Stimulated activated CD8-positive, alpha-beta memory T cell treated with anti-CD3 and anti-CD28 coated beads, Interleukin-4, amount 100 ng/mL, for 24 hours (primary cell): ENCODE measurements around the gene CACNA2D3.

Experiments
- DNase-seq: peaks from one replicate; pipeline ENCODE4 v3.0.0-alpha.2; 2020; ENCODE audit warnings: low read depth

CACNA2D3 gene

DNA sequence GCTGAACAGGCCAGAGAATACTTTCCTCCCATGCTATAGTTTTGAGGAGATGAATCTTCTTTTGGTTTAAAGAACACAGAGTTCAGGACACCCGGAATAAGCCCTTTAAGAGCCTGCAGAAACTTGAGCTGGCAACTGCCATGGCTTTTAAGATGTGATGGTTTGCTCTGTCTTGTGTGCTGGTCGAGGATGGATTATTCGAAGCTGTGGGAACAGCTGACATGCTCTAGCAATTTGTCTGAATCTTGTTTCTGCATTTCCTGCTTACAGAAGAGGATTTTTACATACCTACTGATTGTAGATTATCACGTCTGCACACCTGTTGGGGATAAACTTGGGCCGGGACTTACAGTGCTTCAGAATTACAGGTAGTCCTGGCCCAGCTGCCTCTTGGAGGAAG is 408.6 kb downstream of the CACNA2D3 start:
- DNase-seq, result no peak

DNA sequence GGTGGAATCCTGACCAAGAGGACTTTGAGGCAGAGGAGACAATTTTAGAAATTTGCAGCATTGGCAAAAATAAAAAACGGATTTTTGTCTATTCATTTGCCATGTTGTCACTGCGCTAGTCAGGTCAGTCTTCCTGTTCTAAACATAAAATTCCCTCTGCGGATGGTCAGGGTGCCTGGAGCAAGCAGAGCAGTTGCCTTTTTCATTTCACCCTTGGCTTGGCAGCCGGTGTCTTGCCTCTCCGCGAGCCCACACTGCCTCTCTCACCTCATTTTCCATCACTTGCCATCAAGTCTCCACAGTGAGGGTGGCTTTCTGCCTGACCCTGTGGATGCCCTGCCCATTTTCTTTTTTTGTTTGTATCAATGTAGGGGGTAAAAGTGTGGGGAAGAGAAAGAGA is 409.4 kb downstream of the CACNA2D3 start:
- DNase-seq, result no peak

DNA sequence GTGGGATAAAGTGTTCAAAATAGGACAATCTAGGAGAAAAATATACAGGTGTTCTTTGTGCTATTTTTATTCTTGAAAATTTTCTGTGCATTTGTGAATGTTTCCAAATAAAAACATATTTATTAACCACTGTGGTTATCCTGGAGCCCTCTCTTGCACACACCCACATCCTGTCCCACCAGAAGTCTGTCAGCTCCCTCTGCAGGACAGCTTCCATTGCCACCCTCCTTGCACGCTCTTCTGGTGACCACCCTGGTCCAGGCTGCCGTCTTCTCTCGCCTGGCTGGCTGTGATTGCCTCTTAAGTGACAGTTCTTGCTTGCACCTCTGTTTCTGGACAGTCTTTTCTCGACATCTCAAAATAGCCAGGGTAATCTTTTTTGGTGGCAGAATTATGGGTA is 411.5 kb downstream of the CACNA2D3 start:
- DNase-seq, result no peak

DNA sequence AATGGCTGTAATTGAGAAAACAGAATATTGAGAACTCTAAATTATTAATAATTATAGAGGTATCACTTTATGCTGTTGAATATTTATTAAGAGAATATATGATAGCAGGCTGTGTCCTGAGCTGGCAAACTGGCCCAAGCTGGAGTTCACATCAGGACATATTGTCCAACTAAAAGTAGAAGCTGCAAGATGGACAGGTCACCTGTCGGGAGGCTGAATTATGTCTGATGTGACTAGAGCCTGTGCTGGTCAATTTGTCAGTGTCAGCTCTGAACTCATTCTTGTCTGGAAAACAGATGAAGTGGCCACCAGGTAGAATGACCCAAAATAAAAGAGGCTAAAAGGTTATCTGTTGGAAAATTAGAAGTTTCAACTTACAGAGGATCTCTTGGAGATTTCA is 413.3 kb downstream of the CACNA2D3 start:
- no peak for DNase-seq

DNA sequence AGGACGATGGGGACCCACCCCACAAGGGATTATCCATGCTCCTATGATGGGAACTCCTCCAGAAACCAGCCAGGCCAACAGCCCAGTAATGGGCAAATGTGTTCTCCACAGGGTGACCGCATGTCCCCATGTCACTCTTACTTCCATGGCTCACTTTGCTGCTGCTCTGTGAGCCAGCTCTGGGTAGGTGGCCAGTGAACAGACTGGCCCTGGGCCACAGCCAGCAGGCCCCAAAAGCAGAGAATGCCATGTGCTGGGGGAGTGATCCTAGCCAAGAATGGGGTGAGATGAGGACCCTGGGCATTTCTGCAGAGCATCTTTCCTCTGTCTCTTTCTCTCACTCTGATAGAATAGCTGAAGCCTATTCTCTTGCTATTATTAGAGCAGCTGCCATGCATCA is 414.1 kb downstream of the CACNA2D3 start:
- no peak for DNase-seq

DNA sequence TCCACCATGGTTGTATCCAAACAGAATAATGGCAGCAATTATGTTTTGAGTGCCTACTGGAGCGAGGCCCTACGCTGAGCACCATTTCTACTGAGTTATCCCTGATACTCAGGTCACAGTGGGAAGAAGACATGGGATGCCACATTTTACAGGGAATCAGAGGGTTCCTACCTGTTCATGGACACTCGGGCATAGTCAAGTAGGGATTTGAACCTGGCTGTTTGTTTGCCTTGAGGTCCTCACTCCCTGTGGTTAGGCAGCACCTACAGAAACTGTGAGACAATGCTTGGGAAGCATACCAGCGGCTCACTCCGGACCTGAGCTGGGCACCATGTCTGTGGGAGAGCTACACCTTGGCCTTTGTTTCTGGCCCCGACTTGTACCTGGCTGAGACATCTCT is 415.2 kb downstream of the CACNA2D3 start:
- DNase-seq, result no peak

DNA sequence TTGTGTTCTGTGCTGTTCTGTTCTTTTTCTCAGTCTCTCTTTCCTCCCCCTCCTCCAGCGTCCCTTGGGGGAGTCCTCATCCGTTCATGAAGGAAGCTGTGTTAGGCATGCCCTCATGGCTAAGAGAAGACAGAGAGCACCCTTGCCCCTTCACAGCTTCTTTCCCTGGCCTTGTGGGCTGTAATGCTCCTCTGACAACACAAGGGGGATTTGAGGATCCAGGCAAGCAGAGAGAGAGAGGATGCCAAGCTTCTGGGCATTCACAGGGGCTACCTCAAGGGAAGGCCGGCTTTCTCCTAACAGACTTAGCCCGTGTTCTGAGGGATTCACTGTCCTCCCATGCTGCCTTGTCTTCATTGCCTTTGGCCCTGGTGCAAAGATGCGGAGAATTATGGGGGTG is 416.0 kb downstream of the CACNA2D3 start:
- DNase-seq, result no peak

DNA sequence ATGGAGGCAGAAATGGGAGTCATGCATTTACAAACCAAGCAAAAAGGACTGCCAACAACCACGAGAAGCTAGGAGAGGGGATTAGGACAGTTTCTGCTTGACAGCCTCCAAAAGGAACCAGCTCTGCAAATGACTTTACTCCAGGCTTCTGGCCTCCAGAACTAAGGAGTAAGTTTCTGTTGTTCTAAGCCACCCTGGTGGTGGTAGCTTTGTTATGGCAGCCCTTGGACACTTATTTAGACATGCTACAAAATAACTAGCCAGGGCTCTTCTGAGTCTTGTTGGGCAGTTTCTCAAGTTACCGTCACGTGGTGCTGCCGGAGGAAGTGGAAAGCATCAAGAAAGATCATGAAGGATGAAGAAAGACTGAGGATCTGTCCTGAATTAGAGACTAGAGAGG is 419.0 kb downstream of the CACNA2D3 start:
- DNase-seq, result no peak

DNA sequence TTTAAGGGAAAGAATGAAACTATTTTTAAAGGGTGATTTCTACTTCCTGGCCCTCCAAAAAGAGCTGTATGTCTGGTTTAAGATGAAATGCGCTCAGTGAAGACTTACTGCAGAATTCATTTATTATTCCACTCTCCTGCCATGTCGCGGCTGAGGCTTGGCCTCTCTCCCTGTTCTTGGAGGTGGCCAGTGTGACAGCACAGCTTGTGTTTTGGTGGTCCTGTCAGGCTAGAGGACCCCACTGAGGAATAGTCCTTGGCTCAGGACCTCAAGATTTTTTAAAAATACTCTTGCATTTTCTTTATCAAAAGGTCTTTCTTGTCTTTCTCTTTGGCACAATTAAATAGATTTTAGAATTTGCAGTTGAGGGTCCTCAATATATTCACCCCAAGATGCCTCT is 421.1 kb downstream of the CACNA2D3 start:
- DNase-seq, result no peak

DNA sequence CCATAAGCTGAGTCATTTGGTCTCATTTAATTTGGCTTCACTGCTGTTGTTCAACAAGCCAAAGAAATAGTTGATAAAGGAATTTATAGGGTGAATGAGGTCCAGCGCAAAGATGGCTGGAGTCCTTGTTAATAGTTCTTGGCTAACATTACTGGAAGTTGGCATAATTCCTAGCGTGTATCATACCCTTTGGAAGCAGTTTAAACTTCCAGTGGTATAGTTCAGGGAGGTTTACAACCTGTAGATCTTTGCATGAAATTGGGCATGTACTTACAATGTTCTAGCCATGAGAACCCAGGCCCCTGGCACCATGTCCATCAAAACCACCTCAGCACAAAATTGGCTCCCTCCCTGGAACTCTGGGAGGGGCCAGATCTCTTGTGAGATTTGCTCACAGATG is 424.7 kb downstream of the CACNA2D3 start:
- no peak for DNase-seq

DNA sequence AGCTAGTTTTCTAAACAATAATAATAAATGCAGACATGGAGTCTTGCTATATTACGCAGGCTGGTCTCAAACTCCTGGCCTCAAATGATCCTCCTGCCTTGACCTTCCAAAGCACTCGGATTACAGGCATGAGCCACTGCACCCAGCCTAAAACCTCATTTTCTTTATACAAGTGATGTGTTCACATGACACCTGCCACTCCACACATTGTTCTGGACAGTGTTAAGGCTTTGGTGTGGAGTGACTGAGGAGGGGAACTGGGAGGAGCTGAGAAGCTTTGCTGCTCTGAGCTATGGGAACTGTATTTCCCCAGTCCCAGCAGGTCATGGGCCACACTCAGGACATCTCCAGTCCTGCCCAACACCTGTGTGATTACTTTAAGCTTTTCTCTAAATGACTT is 425.5 kb downstream of the CACNA2D3 start:
- no peak for DNase-seq

DNA sequence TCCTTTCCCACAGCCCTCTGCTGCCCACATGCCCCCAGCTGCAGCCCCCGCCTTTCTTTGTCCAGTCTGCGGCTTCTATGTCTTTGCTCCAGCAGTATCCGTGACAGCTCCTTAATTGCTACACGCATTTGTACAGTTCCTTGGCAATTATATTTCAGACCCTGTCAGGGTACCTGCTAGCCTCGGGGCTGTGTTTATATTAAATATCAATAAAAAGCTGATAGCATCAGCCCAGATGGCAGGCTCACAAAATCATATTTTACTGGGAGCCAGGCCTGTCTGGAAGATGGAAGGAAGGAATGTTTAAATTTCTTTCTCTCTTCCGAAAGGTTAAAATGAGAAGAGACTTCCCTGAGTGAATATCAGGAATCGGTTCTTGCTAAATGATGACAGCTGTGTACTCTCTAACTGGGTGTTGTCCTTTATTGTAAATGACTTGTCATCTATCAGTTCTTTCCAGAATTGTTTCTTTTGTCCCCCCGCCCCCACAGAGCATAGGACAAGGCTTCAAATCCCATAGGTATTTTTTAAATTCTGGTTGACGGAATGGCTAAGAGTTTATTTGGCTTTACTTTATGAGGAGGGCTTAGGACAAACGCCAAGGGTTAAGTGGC is 427.4 kb downstream of the CACNA2D3 start:
- DNase-seq, result no peak

DNA sequence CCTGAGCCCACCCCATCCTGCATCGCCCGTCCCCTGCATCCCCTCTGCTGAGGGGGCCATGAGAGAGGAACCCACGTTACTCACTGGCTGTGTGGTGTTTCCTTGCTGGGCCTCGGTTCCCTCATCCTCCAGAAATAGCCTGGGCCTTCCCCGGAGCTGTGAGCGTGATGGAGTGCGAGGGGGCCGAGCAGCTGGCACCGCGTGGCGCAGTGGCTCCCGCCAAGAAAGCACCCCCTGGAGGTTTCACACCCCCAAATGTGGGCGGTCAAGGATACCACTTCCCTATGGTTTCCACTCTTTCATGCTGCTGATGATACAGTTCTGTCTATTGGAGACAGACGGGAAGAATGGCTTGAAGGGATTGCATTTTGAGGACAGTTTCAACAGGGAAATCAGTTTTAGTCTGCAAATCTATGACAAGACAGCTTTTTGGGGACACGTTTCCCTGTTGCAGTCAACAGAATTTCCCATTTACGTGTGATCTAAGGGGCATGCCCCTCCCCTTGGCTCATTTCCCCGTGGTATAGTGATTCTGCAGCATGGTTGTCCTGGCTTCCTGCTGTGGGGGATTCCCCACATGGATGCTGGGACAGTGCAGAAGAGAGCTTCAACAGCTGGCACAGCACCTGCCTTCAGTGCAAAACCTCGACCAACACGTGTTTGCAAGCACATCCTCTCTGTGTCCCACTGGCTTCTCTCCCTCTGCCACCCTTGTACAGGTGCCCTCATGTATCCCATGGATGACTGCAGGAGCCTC is 428.0 kb downstream of the CACNA2D3 start:
- DNase-seq, result no peak

DNA sequence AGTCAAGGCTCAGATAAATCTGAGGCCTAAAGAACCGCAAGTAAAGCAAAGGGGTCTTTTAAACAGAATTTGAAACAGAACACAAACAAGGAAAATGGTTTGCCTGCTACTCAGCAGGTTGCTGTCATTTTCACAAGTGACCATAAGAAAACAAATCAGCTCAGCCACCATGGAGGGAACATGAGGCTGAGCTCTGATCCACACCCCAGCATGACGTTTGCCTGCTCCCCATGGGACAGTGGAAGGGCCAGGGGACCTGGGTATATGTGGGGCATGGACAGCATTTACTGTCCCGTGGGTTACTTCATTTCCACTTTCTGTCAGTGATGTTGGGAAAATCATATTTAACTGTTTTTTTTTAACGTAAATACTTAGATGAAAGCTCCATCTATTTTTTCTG is 434.3 kb downstream of the CACNA2D3 start:
- no peak for DNase-seq

DNA sequence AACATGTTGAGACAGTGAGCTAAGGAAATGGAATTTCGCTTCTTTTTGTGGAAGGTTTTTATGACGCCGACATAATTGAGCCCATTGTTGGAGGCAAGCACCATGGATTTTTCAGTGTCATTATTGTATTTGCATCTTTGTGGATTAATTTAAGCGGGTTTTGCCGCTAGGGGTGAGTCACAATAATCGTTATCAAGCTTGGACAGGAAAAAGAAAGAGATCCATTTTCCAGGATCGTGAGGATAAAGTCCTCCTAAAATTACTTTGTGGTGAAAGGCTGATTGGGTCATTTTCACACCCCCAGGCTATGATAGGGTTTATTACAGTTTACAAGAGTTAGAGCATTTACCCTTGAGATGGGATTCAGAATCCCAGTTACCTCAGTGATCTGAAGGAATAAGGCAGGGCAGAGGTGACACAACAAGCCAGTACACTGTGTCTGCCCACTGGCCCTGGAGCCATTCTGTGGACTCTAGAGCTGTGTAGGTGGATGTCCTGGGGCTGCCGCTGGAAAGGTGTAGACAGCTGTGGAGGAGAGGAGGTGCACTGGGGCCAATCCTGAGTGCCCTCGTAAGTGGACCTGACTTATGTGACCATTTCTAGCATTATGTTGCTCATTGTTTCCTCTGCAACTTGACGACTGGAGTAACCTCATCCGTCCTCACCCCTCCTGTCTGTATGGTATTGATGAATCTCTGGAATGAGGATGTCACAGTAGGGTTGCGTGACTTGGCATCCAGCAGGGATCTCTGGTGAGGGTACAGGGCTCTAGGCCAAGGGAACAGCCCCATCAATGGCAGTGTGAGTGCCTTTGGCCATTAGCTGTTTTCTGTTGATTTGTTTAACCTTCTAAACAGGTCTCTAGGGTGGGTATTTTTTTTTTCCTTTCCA is 435.4 kb downstream of the CACNA2D3 start:
- DNase-seq, result no peak

DNA sequence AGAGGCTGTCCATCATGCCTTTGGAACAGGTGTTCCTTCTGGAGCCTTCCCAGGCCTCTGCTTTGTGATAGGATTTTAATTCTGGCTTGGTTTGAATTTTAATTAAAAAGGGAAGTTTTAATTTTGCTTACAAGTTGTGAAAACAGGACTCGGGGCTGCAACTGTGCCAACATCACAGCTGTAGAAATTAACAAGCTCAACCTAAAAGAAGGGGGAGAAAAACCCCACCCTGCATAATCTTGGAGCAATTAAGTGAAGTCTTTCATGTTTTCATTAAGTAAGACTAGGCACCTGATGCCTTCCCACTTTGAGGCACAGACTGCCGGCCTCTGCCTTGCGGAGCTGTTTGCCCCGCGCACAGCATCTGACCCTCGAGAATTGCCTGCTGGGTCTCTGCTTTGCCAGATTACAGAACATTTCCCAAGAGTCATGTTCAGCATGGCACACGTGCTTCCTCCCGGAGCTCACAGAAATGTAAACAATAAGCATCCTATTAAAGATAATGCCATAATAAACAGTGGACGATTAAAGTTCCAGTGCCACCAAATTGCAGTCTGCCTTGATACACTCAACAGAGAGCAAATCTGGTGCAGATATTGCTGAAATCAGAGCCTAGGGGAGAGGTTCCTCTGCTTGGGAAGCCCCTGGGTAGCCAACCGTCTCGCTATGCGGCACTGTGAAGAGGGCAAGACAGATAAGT is 441.3 kb downstream of the CACNA2D3 start:
- no peak for DNase-seq

DNA sequence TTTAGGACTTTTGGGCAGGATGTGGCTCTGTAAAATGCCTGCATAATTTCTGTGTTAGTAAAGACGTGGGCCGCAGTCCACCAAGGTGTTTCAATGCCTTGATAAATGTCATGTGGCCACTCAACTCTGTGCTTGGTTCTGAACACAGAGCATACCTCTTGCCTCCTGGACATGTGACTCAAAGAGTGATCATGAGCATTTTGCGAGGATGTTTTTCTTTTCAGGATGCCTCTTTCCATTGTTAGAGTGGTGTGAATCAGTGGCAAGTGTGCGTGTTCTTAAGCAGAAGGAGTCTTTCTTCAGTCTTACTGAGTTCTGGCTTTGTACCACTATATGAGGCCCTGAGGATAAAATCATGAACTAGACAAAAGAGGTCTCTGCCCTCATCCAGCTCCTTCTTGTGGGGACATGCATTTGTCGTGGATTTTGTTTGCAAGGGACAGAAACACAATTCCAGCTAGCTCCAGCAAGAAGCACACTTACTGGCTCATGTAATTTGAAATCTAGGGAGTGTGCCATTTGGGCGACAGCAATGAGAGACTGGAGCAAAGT is 442.1 kb downstream of the CACNA2D3 start:
- no peak for DNase-seq

DNA sequence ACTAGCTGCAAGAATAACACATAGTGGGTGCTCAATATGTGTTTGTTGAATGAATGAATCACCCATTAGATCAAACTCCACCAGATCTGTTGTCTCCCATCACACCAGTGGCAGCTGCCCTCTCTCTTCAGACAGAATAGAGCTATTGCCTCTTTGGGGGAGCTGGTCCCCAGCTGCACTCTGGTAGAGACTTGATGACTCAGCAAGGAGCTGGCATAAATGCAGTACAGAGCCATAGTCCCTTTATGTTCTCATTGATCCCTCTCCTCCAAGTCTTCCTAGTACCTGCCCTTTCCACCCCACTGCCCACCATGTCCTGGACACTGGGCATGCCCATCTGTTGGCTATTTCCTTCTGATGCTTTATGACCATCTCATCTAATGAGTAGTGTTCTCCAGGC is 443.6 kb downstream of the CACNA2D3 start:
- DNase-seq, result no peak

DNA sequence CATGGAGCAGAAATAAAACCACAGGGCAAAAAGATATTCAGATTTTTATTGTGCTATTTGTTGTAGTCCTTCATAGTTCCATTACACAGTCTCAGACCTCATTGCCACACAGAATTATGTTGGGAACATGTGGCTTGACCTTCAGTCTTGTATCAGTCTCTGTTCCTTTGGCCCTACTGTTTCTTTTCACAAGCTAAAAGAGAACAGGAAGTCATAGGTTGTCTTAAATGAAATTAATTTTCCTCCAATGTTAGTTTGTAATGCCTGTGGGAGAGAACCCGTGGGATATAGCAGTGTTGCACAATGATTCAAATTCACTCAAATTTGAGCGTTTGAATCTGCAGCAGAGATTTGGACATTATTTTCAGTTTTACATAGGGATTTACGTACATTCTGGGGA is 445.6 kb downstream of the CACNA2D3 start:
- no peak for DNase-seq

DNA sequence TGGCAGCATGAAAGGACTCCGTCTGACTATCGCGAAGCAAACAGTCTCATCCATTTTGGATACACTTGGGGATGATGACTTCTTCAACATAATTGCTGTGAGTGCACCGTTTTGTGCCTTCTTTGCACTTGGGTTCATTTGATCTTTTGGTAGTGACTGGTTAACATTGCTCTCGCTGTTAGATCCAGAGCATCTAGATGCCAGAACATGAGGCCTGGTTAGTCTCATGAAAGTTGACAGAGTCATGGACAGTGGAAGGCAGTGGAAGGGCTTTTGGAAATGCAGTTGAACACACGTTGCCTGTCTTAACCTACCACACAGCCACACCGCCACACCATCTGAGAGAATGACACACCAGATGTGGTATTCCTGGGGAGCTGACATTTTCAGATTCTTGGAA is 447.7 kb downstream of the CACNA2D3 start:
- DNase-seq, result no peak

DNA sequence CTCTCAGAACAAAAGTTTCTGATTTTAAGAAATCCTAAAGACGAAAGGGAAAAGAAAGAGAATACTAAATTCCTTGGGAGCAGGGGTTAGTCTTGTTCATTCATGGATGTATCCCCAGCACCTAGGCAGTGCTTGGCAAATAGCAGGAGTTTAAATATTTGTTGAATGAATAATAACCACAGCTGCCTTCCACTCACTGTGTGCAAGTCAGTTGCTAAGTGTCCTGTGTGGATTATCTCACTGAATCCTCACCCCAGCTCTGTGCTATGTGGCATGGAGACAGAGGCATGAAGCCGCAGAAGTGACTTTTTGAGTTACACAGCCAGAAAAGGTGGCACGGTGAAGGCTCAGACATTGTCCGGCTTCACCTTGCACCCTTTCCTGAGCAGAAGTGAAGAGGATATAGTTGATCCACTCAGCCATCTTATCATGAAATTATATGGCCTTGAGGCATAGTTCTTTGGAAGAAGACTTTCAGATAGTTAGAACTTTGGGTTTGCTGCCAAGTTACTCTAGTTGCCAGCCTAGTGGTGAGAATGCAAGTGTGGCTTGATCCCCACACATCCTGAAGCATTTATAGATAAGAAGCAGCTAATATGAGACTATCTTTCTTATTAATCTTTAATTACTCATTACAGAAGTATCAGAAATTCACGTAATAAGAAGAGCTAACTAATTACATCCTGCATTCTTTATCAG is 450.0 kb downstream of the CACNA2D3 start:
- no peak for DNase-seq

DNA sequence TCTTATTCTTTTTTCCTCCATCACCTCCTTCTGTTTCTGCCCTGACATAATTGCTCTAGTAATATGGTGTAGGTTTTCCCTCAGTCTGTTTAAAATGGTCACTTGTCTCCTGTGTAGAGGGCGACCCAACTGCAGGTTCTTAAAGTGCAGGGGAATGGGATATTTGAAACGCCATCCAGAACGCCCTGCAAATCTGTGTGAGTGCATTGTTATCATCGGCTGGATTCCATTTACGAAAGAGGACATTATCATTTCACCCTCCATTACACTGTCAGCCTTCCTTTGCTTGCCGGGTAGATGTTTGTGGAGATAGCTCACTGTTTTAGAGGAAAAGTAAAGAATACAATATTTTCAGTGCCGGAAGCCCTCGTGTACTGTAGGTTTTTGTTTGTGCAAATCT is 451.5 kb downstream of the CACNA2D3 start:
- no peak for DNase-seq
